Measurements from ENCODE around the gene IL32. TPM values are rescaled to one million over a fixed set of nuclear protein-coding genes. Genes with fewer than 3 reads are reported as not detected.

The IL32 gene
- polyA plus RNA-seq, 1 experiment: 30.3 TPM

- TF ChIP-seq, protein P1, sequence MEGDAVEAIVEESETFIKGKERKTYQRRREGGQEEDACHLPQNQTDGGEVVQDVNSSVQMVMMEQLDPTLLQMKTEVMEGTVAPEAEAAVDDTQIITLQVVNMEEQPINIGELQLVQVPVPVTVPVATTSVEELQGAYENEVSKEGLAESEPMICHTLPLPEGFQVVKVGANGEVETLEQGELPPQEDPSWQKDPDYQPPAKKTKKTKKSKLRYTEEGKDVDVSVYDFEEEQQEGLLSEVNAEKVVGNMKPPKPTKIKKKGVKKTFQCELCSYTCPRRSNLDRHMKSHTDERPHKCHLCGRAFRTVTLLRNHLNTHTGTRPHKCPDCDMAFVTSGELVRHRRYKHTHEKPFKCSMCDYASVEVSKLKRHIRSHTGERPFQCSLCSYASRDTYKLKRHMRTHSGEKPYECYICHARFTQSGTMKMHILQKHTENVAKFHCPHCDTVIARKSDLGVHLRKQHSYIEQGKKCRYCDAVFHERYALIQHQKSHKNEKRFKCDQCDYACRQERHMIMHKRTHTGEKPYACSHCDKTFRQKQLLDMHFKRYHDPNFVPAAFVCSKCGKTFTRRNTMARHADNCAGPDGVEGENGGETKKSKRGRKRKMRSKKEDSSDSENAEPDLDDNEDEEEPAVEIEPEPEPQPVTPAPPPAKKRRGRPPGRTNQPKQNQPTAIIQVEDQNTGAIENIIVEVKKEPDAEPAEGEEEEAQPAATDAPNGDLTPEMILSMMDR (IDR thresholded peaks at IDR 0.05; ENCODE audit: low read depth, low read length): no peak
- Histone ChIP-seq H3K27ac (ENCODE audit: low read depth, low read length) (no peak overlapping the region), H3K27me3 (ENCODE audit: control insufficient read depth, insufficient read depth, low read length) (peaks cover 62% of the 10 kb centered on the region), H3K4me3 (ENCODE audit: low read depth, low read length) (no peak overlapping the region), H3K9me3 (ENCODE audit: control insufficient read depth, insufficient read depth, low read length) (no peaks in the 10 kb centered on the region)
- ChIA-PET CTCF (interaction anchor here (1.1 kb wide), 1 partner anchor 10 kb away, joined by 3 read pairs; no protein-coding TSS in a partner anchor), POLR2A (no interaction called here)
- no peak for DNase-seq (ENCODE audit: low read depth, low spot score)
Observed at GRCh38 chr16:3038256-3038655, 27.2 kb upstream of the IL32 start.

DNA sequence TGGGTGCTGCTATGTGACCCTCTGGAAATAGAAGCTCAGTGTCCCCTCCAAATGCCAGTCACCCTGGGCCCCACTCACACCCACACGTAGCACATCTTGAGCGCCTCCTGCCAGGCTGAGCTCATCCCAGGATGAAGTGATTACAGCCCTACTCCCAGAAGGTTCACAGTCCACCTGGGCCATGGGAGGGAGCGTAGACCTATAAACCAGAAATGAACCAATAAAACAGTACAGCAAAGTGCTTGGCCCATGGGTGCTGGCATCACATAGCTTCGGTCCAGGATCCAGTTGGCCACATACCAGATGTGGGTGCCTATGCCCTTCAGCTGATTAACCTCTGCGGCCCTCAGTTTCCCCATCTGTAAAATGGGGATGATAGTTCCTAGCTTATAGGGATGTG, 26.5 kb upstream of the IL32 start:
- H3K9me3 ChIP-seq (ENCODE audit: control insufficient read depth, insufficient read depth, low read length): no peaks in the 10 kb centered on the region
- no peak overlapping the region for H3K27ac ChIP-seq (ENCODE audit: low read depth, low read length)
- H3K27me3 ChIP-seq (ENCODE audit: control insufficient read depth, insufficient read depth, low read length): peaks cover 56% of the 10 kb centered on the region
- CTCF ChIA-PET: interaction anchor here (1.1 to 1.5 kb wide), 2 partner anchors 8 to 11 kb away, joined by 3 to 6 read pairs; no protein-coding TSS in a partner anchor
- POLR2A ChIA-PET: no interaction called here
- H3K4me3 ChIP-seq (ENCODE audit: low read depth, low read length): no peak overlapping the region
- TF ChIP-seq, protein P1 (IDR thresholded peaks at IDR 0.05; ENCODE audit: low read depth, low read length): no peak
- no peak for DNase-seq (ENCODE audit: low read depth, low spot score)

- ChIA-PET POLR2A (no interaction called here), CTCF (interaction anchor here (1.4 to 3.8 kb wide), 4 partner anchors 11 to 92 kb away, joined by 3 to 23 read pairs (median 8); partner anchors contain the start of gene ZNF213)
- TF ChIP-seq, protein P1 (IDR thresholded peaks at IDR 0.05; ENCODE audit: low read depth, low read length): no peak
- DNase-seq (ENCODE audit: low read depth, low spot score): no peak
- H3K27ac ChIP-seq (ENCODE audit: low read depth, low read length): no peak overlapping the region
- peaks cover 52% of the 10 kb centered on the region for H3K27me3 ChIP-seq (ENCODE audit: control insufficient read depth, insufficient read depth, low read length)
- H3K4me3 ChIP-seq (ENCODE audit: low read depth, low read length): no peak overlapping the region
- H3K9me3 ChIP-seq (ENCODE audit: control insufficient read depth, insufficient read depth, low read length): no peaks in the 10 kb centered on the region; the same call in 1 of the 2 replicates
Observed at GRCh38 chr16:3042376-3042775, 23.1 kb upstream of the IL32 start.

- no peak overlapping the region for H3K27ac ChIP-seq (ENCODE audit: low read depth, low read length)
- H3K27me3 ChIP-seq (ENCODE audit: control insufficient read depth, insufficient read depth, low read length): peaks cover 55% of the 10 kb centered on the region
- POLR2A ChIA-PET: no interaction called here
- no peaks in the 10 kb centered on the region; the same call in 1 of the 2 replicates for H3K9me3 ChIP-seq (ENCODE audit: control insufficient read depth, insufficient read depth, low read length)
- TF ChIP-seq, protein P1 (IDR thresholded peaks at IDR 0.05; ENCODE audit: low read depth, low read length): no peak
- no peak overlapping the region for H3K4me3 ChIP-seq (ENCODE audit: low read depth, low read length)
- no peak for DNase-seq (ENCODE audit: low read depth, low spot score)
- CTCF ChIA-PET: interaction anchor here (1.0 to 2.2 kb wide), 2 partner anchors 13 to 15 kb away, joined by 7 to 8 read pairs; no protein-coding TSS in a partner anchor
Observed at GRCh38 chr16:3044708-3045107, 20.7 kb upstream of the IL32 start.

DNA sequence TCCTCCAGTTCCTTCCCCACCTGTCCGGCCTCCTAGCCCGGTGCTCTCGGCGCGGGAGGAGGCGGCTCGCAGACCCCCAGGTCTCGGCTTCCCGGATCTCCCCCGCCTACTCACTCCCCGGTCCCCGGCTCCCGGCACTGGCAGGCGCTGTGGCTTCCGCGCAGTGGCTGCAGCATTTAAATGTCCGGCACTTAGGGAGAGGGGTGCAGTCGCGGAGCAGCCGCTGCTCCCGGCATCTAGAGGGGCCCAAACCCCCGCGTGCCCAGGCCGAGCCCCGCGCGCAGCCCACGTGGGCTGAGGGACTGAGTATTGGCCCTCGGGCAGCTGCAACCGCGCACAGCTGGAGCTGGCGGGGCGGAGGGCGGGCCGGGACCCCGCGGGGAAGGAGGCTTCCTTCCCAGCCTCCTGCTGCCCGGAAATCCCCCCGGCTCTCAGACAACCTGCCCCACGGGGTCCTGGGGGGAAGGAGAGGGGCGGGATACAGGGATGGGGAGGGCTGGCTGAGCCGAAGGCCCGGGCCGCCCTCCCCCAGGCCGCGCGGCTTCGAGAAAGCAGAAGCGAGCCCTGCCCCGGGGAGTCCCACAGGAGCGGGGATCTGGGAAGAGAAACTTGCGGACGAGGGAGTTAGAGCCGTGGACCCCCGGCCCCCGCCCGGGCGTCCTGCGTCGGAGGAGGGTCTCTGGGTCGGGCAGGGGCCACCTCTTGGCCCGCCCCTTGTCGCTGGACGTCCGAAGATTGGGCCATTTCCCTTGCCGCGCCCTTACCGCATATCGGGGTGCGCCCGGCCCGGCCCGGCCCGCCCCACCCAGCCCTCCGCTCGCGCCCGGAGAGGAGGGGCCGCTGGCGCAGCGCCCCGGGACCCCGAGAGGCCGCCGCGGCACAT, 19.4 kb upstream of the IL32 start, which contains the start of gene MMP25:
Gene MMP25 (plus strand): TSS at position 804 of the 883 bp plus-strand sequence. CDS start 357 bp downstream, outside the sequence.
- CTCF ChIA-PET: interaction anchor here (2.2 kb wide), 1 partner anchor 13 kb away, joined by 7 read pairs; no protein-coding TSS in a partner anchor
- DNase-seq (ENCODE audit: low read depth, low spot score): no peak
- Histone ChIP-seq H3K27me3 (ENCODE audit: control insufficient read depth, insufficient read depth, low read length) (peaks cover 60% of the 10 kb centered on the region), H3K9me3 (ENCODE audit: control insufficient read depth, insufficient read depth, low read length) (no peaks in the 10 kb centered on the region; the same call in 1 of the 2 replicates), H3K27ac (ENCODE audit: low read depth, low read length) (no peak within 1 kb of the TSS), H3K4me3 (ENCODE audit: low read depth, low read length) (peak within 1 kb of the TSS; percentile 50)
- POLR2A ChIA-PET: interaction anchor here (1.1 kb wide), 2 partner anchors 25 to 83 kb away, joined by 3 to 4 read pairs; no protein-coding TSS in a partner anchor
- TF ChIP-seq, protein P1 (IDR thresholded peaks at IDR 0.05; ENCODE audit: low read depth, low read length): no peak
